ENCODE results near the gene OR13J1.

Gene OR13J1

GRCh38 chr9:35856882-35857281 is 13.3 kb downstream of the OR13J1 start:
- no peak for DNase-seq

- DNase-seq, result no peak
Observed at GRCh38 chr9:35856206-35856605, 14.0 kb downstream of the OR13J1 start.

GRCh38 chr9:35854091-35854762 is 16.0 kb downstream of the OR13J1 start:
- no peak for DNase-seq

- no peak for DNase-seq
Observed at GRCh38 chr9:35852876-35853865, 17.0 kb downstream of the OR13J1 start.

- DNase-seq, result no peak
Observed at GRCh38 chr9:35852267-35852815, 17.9 kb downstream of the OR13J1 start.

- DNase-seq, result no peak
Observed at GRCh38 chr9:35847792-35848572, 22.2 kb downstream of the OR13J1 start.

- no peak for DNase-seq
Observed at GRCh38 chr9:35845824-35846771, 24.1 kb downstream of the OR13J1 start.

DNA sequence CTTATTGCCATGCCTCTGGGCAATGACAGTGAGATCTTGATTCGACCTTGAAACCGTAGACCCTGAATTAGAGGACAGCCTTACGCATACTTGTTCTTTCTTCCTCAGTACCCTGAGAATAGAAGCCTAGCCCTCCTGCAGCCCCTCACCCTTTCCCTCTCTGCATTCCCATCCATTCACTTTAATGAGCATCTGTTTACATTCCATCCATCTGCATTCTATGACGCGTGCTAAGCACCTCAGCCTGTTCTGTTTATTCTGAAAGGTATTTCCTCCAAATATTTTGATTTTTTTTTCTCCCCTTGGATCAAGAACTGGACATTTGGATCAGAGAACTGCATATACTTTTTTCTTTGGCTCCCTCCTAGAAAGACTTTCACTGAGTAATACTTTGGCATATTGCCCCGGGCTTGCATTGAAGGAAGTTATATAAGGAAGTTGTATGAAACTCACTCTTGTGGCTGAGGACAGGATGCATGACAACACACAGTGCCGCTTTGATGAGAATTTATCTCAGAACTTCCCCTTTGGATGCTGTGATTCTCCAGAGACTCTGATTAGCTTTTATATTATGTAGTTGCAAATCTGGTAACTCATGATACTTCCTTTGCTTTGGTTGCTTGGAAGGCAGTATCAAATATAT is 25.5 kb downstream of the OR13J1 start:
- DNase-seq, result no peak

DNA sequence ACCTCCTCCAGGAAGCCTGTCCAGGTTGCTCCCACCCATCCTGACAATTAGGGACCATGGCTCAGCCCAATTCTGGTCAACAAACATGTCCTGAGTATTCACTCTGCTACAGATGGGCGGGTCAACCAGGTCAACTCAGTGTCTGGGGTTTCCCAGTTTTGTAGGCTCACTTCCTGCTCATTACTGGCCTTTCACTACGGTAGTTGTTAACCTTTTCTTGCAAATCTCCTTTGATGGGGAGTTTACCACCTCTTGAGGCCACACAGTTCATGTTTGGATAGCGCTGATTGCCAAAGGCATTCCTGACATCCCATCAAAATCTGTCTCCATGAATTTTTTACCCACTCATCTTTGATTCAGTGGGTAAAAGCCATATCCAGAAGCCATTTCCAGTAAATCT is 27.4 kb downstream of the OR13J1 start:
- no peak for DNase-seq

DNA sequence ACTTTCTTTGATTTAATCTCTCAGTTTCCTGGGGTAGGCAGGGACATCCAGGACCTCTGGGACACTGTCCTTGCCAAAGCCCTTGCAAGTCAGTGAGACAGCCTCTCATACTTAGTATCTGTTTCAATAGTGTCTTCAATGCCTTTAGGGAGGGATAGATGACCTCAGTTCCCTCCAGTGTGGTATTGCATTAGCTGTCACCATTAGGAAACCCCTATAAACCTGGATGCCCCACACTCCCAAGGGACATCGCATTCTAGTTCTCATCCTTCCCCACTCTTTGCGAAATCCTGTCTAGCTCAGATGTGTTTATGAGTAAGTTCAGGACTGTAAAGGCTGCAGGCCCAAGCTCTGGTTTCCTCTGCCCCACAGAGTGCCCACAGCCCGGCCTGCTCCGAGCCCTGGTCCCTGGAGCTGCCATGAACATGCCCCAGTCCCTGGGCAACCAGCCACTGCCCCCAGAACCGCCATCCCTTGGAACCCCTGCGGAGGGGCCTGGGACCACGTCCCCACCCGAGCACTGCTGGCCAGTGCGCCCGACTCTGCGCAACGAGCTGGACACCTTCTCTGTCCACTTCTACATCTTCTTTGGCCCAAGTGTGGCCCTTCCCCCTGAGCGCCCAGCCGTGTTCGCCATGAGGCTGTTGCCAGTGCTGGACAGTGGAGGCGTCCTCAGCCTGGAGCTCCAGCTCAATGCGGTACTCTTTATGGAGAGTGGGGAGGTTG is 28.0 kb downstream of the OR13J1 start:
- DNase-seq, result no peak

GRCh38 chr9:35841645-35841900 is 28.6 kb downstream of the OR13J1 start:
- no peak for DNase-seq

GRCh38 chr9:35840881-35841644 is 29.1 kb downstream of the OR13J1 start:
- DNase-seq, result no peak

GRCh38 chr9:35839926-35840325 is 30.3 kb downstream of the OR13J1 start:
- no peak for DNase-seq

- no peak for DNase-seq
Observed at GRCh38 chr9:35836595-35836994, 33.6 kb downstream of the OR13J1 start.

- DNase-seq, result no peak
Observed at GRCh38 chr9:35835766-35836165, 34.4 kb downstream of the OR13J1 start.

DNA sequence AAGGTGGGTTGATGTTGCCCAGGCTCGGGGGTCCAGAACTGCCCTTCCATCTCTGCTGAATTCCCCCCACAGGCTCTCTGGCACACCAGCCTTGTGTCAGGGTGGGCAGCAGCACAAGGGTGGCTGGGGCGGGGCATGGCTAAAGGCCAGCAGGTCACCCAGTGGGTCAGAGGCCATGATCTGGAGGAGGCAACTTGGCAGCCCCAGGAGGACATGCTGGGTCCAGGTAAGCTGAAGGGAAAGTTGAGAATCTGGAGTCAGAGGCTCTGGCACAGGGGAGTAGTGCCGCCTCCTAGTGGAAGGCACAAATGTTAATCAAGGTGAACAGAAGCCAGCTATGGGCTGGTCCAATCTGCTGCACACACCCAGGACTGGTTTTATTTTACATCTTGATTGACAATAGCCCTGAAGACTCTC is 35.0 kb downstream of the OR13J1 start:
- DNase-seq, result no peak

DNA sequence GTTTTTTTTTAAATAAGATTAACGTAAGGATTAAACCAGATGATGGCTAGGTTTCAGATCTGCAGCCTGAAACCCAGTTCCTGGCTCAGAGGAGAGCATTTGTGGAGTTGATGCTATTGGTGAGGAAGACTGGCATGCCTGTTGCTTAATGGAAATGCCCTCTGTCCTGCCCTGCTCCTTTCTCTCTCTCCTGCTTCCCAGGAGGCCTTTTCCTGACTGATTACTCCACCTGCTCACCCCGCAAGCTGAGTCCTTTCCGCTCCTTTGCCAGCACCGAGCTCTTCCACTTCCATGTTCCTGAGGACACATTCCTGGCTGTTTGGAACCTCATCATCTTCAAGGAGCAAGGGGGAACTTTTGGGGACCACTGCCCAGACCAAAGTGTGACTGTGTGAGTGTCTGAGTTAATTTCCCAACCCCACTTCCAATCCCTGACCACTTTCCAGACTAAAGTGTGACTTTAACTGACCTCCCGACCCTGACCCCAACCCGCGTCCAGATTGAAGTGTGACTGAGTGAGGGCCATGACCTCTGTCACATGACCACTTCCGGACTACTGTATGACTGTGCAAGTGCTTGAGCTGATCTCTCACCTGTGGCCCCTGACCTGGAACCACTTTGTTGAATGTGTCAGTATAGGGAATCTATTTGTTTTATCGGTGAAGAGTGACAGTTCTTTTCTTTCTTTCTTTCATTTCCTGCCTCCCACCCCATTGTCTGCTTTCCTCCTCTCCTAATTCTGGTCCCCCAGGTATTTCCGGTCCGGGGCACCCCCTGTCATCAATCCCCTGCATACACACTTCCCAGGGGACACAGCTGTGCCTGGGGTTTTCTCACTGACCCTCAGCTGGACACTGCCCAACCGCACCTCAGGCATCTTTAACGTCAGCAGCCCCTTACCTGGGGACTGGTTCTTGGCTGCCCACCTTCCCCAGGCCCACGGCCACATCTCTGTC is 35.7 kb downstream of the OR13J1 start:
- DNase-seq, result no peak

DNA sequence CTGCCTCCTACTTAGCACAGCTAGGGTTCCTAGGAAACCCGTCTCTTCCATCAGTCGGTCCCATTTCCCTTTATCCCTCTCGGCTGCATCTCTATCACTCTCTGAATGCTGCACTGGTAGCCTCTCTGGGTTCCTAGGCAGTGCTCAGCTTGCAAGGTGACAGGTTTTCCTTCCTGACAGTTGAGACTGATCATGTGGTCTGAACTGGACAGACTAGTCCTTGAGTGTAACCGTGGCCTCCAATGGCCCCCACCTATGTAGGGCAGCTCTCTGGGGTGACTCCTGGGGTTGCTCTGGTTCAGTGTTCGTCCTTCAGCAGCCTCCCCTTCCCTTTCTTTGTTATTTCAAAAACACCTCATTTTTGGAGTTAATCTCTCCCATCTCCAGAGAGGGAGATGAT is 37.4 kb downstream of the OR13J1 start:
- no peak for DNase-seq

DNA sequence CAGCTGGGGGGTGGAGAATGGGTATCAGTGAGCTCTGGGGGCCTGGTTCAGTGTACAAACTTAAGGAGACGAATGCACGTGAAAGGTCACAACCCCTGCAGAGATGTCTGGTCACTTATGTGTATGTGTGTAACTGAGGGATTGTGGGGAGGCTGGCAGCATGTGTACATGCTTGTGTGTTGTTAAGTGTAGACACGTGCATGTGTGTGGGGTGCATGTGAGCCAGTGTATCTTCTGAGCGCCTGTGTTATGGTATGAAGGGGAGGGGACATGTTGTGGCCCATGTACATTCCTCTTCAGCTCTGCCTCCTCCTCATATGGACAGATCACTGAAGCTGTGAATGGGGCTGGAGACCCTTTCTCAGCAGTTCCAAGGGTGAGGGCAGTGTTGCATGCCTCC is 39.2 kb downstream of the OR13J1 start:
- DNase-seq, result no peak

Data from NCI-H2081 treated with DMSO at 0.1 percent for 48 hours (cell line).